Tibial nerve (tissue), 4 donors: ENCODE measurements around the gene NFAT5. TPM values are rescaled to one million over a fixed set of nuclear protein-coding genes. Genes with fewer than 3 reads are reported as not detected.

Source experiments
- DNase-seq, 2 donors: peaks; one replicate each; pipeline ENCODE4 v3.0.0-alpha.2; 2019; ENCODE audit warnings: low spot score in 2 of 2
- H3K27ac ChIP-seq, 4 donors: fragments of 200-600 bp; sonication (generic) in 3 of 4; one replicate each; pipeline ENCODE4 v1.5.1; 2017 to 2019; ENCODE audit warnings: mild to moderate bottlenecking in 1 of 4
- H3K27me3 ChIP-seq, 2 donors: fragments of 200-600 bp; sonication (generic) in 1 of 2; one replicate each; pipeline versions ENCODE4 v1.5.1 to v1.6.0; 2017 to 2019
- H3K36me3 ChIP-seq, 3 donors: fragments of 200-600 bp; sonication (generic); one replicate each; pipeline ENCODE4 v1.5.1; 2018 to 2019
- H3K4me1 ChIP-seq, 4 donors: fragments of 200-600 bp; sonication (generic) in 3 of 4; one replicate each; pipeline ENCODE4 v1.5.1; 2017 to 2019
- H3K4me3 ChIP-seq, 4 donors: fragments of 200-600 bp; sonication (generic) in 3 of 4; one replicate each; pipeline ENCODE4 v1.5.1; 2017 to 2019; ENCODE audit warnings: mild to moderate bottlenecking in 1 of 4, moderate library complexity in 1 of 4
- H3K9me3 ChIP-seq, 4 donors: fragments of 200-600 bp; sonication (generic) in 3 of 4; one replicate each; pipeline ENCODE4 v1.5.1; 2017 to 2019
- EP300 ChIP-seq, 2 donors: sonication (generic); formaldehyde crosslinking; IDR thresholded peaks; one replicate each; pipeline ENCODE4 v1.6.1; 2017; ENCODE audit warnings: antibody characterized with exemption in 2 of 2, mild to moderate bottlenecking in 1 of 2
- POLR2A ChIP-seq, 2 donors: fragments of 450-650 bp; IDR thresholded peaks; one replicate each; pipeline ENCODE4 v1.6.1; 2017; ENCODE audit warnings: antibody characterized with exemption in 2 of 2, mild to moderate bottlenecking in 2 of 2, moderate library complexity in 2 of 2
- whole genome bisulfite sequencing, 2 donors: methylation state at CpG; one replicate each; pipeline ENCODE4 v1.1.5; 2018; 5-methylcytosine and 5-hydroxymethylcytosine counted together
- total RNA-seq, 4 donors: library from RNA; depleted of rRNA; stranded (reverse); fragments of >200 nt; gene quantifications; one replicate each; pipeline ENCODE4 v1.1.0, GENCODE V29; 2016
- TF ChIP-seq, protein P1 (sequence below), 5 experiments: fragments of 200-600 bp in 3 of 5; fragments of 450-650 bp in 2 of 5; sonication (generic) in 3 of 5; IDR thresholded peaks; one replicate each; pipeline ENCODE4 v1.5.1; 2016 to 2019; ENCODE audit warnings: antibody characterized with exemption in 5 of 5, mild to moderate bottlenecking in 3 of 5, moderate library complexity in 2 of 5

NFAT5 gene
- total RNA-seq, 4 donors from 2014 or later = 53.2 to 61.4 (median 57.5) TPM

GRCh38 chr16:69590590-69590989 is 24.8 kb downstream of the NFAT5 start:
- 90 to 95% methylated on average over 3 of the region's 3 CpGs for whole genome bisulfite sequencing, 2 donors
- peaks cover 0 to 61% (median 5%) of the 10 kb centered on the region in 4 donors for H3K4me1 ChIP-seq

DNA sequence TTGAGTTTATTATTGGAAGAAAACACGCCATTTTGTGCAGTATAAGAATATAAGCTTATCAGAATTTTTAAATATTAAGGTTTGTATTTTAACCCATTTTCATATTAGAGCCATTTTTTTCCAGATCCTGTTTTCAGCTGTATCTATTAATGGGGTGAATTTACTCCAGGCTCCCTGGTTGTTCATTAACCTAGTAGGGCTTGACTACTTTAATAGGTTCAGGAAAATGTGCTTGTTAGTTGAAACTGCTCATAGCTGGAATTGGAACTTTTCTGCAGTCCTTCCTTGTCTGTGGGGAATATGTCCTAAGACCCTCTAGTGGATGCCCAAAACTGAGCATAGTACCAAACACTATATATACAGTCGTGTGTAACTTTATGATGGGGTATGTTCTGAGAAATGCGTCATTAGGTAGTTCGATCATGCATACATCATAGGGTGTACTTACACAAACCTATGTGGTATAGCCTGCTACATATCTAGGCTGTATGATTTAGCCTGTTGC is 28.0 kb downstream of the NFAT5 start:
- H3K4me1 ChIP-seq = peaks cover 0 to 53% (median 5%) of the 10 kb centered on the region in 4 donors
- no peak overlapping the region for H3K27ac ChIP-seq
- H3K27me3 ChIP-seq = no peaks in the 10 kb centered on the region
- H3K4me3 ChIP-seq = no peak overlapping the region
- DNase-seq = no peak
- H3K36me3 ChIP-seq = no peaks in the 10 kb centered on the region
- 93 to 95% methylated on average over 4 of the region's 4 CpGs for WGBS, 2 donors
- TF ChIP-seq, protein P1, sequence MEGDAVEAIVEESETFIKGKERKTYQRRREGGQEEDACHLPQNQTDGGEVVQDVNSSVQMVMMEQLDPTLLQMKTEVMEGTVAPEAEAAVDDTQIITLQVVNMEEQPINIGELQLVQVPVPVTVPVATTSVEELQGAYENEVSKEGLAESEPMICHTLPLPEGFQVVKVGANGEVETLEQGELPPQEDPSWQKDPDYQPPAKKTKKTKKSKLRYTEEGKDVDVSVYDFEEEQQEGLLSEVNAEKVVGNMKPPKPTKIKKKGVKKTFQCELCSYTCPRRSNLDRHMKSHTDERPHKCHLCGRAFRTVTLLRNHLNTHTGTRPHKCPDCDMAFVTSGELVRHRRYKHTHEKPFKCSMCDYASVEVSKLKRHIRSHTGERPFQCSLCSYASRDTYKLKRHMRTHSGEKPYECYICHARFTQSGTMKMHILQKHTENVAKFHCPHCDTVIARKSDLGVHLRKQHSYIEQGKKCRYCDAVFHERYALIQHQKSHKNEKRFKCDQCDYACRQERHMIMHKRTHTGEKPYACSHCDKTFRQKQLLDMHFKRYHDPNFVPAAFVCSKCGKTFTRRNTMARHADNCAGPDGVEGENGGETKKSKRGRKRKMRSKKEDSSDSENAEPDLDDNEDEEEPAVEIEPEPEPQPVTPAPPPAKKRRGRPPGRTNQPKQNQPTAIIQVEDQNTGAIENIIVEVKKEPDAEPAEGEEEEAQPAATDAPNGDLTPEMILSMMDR (IDR thresholded peaks at IDR 0.05) = no peak
- TF ChIP-seq EP300 (IDR thresholded peaks at IDR 0.05) (no peak), POLR2A (IDR thresholded peaks at IDR 0.05) (no peak)
- H3K9me3 ChIP-seq = no peaks in the 10 kb centered on the region

More at GRCh38 chr16:69590590-69590989, 24.8 kb downstream of the NFAT5 start:
- H3K9me3 ChIP-seq = no peaks in the 10 kb centered on the region
- no peak overlapping the region for H3K27ac ChIP-seq
- H3K27me3 ChIP-seq = no peaks in the 10 kb centered on the region
- no peak for DNase-seq
- H3K36me3 ChIP-seq = no peaks in the 10 kb centered on the region
- H3K4me3 ChIP-seq = no peak overlapping the region
- TF ChIP-seq, protein P1 (IDR thresholded peaks at IDR 0.05) = no peak

DNA sequence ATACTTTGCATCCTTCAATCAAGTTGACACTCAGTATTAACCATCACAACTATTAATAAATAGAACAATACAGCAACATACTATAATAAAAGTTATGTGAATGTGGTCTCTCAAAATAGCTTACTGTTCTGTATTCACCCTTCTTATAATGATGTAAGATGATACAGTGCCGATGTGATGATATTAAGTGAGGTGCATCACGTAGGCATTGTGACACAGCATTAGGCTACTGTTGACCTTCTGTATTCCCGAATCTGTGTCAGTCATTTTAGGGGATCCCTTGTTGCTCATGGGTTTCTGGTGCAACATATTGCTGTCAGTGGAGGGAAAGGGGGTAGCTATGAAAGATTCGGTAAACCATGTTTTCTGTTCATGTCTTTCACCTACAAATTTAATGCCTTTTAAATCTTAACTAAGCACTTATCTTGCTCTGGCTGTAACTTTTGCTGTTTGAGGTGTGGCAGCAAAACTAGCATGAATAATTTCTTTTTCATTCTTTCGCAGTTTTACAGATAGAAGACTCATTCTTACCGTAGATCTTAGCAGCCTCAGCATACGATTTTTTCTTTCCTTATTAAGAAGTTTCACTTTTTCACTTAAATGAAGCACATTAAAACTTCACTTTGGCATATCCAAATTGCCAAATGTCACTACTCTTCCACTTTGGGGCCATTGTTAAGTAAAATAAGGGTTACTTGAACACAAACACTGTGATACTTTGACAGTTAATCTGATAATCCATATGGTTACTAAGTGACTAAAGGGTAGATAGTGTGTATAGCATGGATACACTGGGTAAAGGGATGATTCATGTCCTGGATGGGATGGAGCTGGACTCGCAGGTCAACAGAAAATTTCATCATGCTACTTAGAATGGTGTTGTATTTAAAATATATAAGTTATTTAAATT is 29.6 kb downstream of the NFAT5 start:
- H3K4me1 ChIP-seq = peaks cover 0 to 52% (median 5%) of the 10 kb centered on the region in 4 donors
- H3K4me3 ChIP-seq = no peak overlapping the region
- no peak for DNase-seq
- no peak for TF ChIP-seq POLR2A (IDR thresholded peaks at IDR 0.05)
- no peak for TF ChIP-seq EP300 (IDR thresholded peaks at IDR 0.05)
- no peak overlapping the region for H3K27ac ChIP-seq
- no peaks in the 10 kb centered on the region for H3K27me3 ChIP-seq
- no peaks in the 10 kb centered on the region for H3K36me3 ChIP-seq
- 87 to 90% methylated on average over 8 of the region's 8 CpGs for WGBS, 2 donors
- H3K9me3 ChIP-seq = no peaks in the 10 kb centered on the region

DNA sequence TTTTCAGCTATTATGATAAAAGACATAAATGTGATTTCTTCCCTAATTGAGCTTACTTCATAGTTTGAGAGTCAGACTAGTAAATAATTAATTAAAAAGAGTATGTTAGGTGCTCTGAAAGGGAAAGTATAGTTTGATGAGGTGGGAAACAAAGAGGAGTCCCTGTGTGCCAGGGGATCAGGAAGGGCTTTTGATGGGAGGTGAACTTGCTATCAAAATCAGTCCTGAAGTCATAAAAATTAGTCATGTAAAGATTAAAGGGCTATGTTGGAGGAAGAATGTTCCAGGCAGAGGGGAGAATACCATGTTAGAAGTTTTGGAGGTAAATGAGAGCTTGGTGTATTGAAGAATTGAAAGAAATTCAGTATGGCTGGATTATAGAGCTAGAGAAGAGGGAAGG is 31.0 kb downstream of the NFAT5 start:
- Histone ChIP-seq H3K27ac (no peak overlapping the region), H3K27me3 (no peaks in the 10 kb centered on the region), H3K4me3 (no peak overlapping the region), H3K4me1 (peaks cover 0 to 42% (median 0%) of the 10 kb centered on the region in 4 donors), H3K9me3 (no peaks in the 10 kb centered on the region), H3K36me3 (no peaks in the 10 kb centered on the region)
- no peak for DNase-seq
- TF ChIP-seq EP300 (IDR thresholded peaks at IDR 0.05) (no peak), POLR2A (IDR thresholded peaks at IDR 0.05) (no peak)
- TF ChIP-seq, protein P1 (IDR thresholded peaks at IDR 0.05) = no peak

DNA sequence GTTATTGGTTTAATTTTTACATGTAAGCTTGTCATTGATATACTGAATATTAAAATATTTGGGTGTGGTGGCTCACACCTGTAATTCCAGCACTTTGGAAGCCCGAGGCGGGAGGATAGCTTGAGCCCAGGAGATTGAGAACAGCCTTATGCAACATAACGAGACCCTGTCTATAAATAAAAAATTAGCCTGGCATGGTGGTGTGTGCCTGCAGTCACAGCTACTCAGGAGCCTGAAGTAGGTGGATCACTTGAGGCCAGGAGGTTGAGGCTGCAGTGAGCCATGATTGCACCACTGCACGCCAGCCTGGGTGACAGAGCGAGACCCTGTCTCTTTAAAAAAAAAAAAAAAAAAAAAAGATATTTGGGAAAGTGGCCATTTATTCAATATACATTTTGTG is 32.3 kb downstream of the NFAT5 start:
- H3K27me3 ChIP-seq = no peaks in the 10 kb centered on the region
- TF ChIP-seq EP300 (IDR thresholded peaks at IDR 0.05) = no peak
- no peak for TF ChIP-seq POLR2A (IDR thresholded peaks at IDR 0.05)
- TF ChIP-seq, protein P1 (IDR thresholded peaks at IDR 0.05) = no peak
- 93% methylated on average over 5 of the region's 5 CpGs for WGBS, 2 donors
- H3K36me3 ChIP-seq = no peaks in the 10 kb centered on the region
- H3K27ac ChIP-seq = no peak overlapping the region
- no peak overlapping the region for H3K4me3 ChIP-seq
- H3K9me3 ChIP-seq = no peaks in the 10 kb centered on the region
- no peak for DNase-seq
- H3K4me1 ChIP-seq = peaks cover 0 to 36% (median 0%) of the 10 kb centered on the region in 4 donors
